ENCODE results near the gene RBPJ.

DNA sequence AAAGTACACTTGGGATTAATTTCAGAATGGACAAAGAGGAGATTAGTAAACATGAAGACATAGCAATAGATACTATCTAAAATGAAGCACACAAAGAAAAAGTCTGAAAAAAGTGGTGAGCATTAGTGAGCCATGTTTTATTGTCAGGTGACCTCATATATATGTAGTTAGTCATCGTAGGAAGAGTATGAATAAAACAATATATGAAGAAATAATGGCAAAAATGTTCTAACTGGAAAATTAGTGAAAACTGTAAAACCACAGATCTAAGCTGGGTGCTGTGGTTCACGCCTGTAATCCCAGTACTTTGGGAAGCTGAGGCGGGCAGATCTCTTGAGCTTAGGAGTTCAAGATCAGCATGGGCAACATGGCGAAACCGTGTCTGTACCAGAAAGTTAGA is 67.9 kb downstream of the RBPJ start:
- TF ChIP-seq, protein P1, sequence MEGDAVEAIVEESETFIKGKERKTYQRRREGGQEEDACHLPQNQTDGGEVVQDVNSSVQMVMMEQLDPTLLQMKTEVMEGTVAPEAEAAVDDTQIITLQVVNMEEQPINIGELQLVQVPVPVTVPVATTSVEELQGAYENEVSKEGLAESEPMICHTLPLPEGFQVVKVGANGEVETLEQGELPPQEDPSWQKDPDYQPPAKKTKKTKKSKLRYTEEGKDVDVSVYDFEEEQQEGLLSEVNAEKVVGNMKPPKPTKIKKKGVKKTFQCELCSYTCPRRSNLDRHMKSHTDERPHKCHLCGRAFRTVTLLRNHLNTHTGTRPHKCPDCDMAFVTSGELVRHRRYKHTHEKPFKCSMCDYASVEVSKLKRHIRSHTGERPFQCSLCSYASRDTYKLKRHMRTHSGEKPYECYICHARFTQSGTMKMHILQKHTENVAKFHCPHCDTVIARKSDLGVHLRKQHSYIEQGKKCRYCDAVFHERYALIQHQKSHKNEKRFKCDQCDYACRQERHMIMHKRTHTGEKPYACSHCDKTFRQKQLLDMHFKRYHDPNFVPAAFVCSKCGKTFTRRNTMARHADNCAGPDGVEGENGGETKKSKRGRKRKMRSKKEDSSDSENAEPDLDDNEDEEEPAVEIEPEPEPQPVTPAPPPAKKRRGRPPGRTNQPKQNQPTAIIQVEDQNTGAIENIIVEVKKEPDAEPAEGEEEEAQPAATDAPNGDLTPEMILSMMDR (IDR thresholded peaks at IDR 0.05) = no peak
- TF ChIP-seq POLR2A (IDR thresholded peaks at IDR 0.05) = no peak
